Panc1 (cell line): ENCODE measurements around the gene NPR2. TPM values are rescaled to one million over a fixed set of nuclear protein-coding genes. Genes with fewer than 3 reads are reported as not detected.

Experiments used
- ATAC-seq: fragments of 200-7000 bp; cut with Tn5 transposase; 2 replicates; pipeline ENCODE4 v1.9.1; 2020; ENCODE audit warnings: mild to moderate bottlenecking, moderate library complexity
- BruUV-seq: library from RNA; stranded (reverse); fragments of 400-500 nt; replicated peaks from 2 replicates; lab custom pipeline; 2021; lab: Mats Ljungman, UMichigan
- CTCF ChIA-PET: fragments of 300-600 bp; sonication (Branson Sonifier 250); formaldehyde crosslinking; loops from one replicate; lab custom pipeline; 2022; ENCODE audit warnings: antibody characterized with exemption; lab: Charles Lee
- POLR2A ChIA-PET: fragments of 300-600 bp; sonication (Branson Sonifier 250); formaldehyde crosslinking; loops from one replicate; lab custom pipeline; 2022; ENCODE audit warnings: antibody characterized with exemption; lab: Charles Lee
- DNase-seq: peaks from one replicate; pipeline ENCODE4 v3.0.0-alpha.2; 2010; ENCODE audit warnings: low read depth, low spot score
- H3K27ac ChIP-seq: 2 replicates; pipeline ENCODE4 v1.5.1; 2011; ENCODE audit warnings: mild to moderate bottlenecking, low read length, inconsistent platforms
- H3K27me3 ChIP-seq: fragments of 200-500 bp; sonication (Bioruptor generic); 2 replicates; pipeline ENCODE4 v1.6.0; 2014; ENCODE audit warnings: low read length, inconsistent platforms; ENCODE audit not compliant: control insufficient read depth, insufficient read depth
- H3K36me3 ChIP-seq: fragments of 200-500 bp; sonication (Bioruptor generic); 2 replicates; pipeline ENCODE4 v1.5.1; 2014; ENCODE audit warnings: inconsistent platforms, mild to moderate bottlenecking, low read length, moderate library complexity; ENCODE audit not compliant: control insufficient read depth, insufficient read depth
- H3K4me1 ChIP-seq: 2 replicates; pipeline ENCODE4 v1.5.1; 2011; ENCODE audit warnings: inconsistent platforms, mild to moderate bottlenecking, low read length, moderate library complexity; ENCODE audit not compliant: control insufficient read depth, insufficient read depth
- H3K4me3 ChIP-seq, 2 experiments: 2 replicates each; pipeline ENCODE4 v1.5.1; 2011 to 2012; ENCODE audit warnings: low read depth in 2 of 2, low read length in 2 of 2, mild to moderate bottlenecking in 2 of 2, inconsistent platforms in 1 of 2, moderate library complexity in 1 of 2
- H3K9me3 ChIP-seq: fragments of 200-500 bp; sonication (Bioruptor generic); 2 replicates; pipeline ENCODE4 v1.5.1; 2014; ENCODE audit warnings: low read depth, mild to moderate bottlenecking, inconsistent platforms, low read length, moderate library complexity; ENCODE audit not compliant: control insufficient read depth, insufficient read depth
- CTCF ChIP-seq: fragments of 450-650 bp; IDR thresholded peaks from 2 replicates; pipeline ENCODE4 v1.5.1; 2017; ENCODE audit warnings: mild to moderate bottlenecking
- POLR2AphosphoS5 ChIP-seq: IDR thresholded peaks from 2 replicates; pipeline ENCODE4 v1.6.1; 2012; ENCODE audit warnings: mild to moderate bottlenecking, low read depth, low read length, moderate library complexity
- REST ChIP-seq, 2 experiments: IDR thresholded peaks; 2 replicates each; pipeline ENCODE4 v1.6.1; 2011 to 2012; ENCODE audit warnings: low read depth in 2 of 2, control low read depth in 1 of 2, low read length in 1 of 2, mild to moderate bottlenecking in 1 of 2, moderate library complexity in 1 of 2; ENCODE audit not compliant: insufficient read depth in 1 of 2
- SIN3A ChIP-seq: IDR thresholded peaks from 2 replicates; pipeline ENCODE4 v1.6.1; 2012; ENCODE audit warnings: low read depth, mild to moderate bottlenecking, low read length, moderate library complexity, borderline replicate concordance; ENCODE audit not compliant: insufficient read depth
- TCF7L2 ChIP-seq: IDR thresholded peaks from 2 replicates; pipeline ENCODE4 v1.6.1; 2011; ENCODE audit warnings: mild to moderate bottlenecking, low read depth, low read length, inconsistent platforms
- in situ Hi-C: cut with HindIII; loops from 2 replicates; pipeline ENCODE4 v1.10.0; 2016; ENCODE audit warnings: low sequenced_read_pairs, low pct_unique_long_range_greater_than_20kb
- intact Hi-C: fragments of 100-400 bp; cut with micrococcal nuclease; formaldehyde crosslinking; loops from one replicate; pipeline ENCODE4 v1.10.0; 2022; ENCODE audit not compliant: unreplicated experiment
- total RNA-seq: library from RNA; stranded (reverse); gene quantifications from one replicate; pipeline ENCODE4 v1.2.1, GENCODE V29; 2021; ENCODE audit not compliant: unreplicated experiment

Gene NPR2
- total RNA-seq, 1 experiment from 2014 or later = 12.2 TPM

- CTCF ChIA-PET = interaction anchor here (0.6 kb wide), 1 partner anchor 9 kb away, joined by 3 read pairs; no protein-coding TSS in a partner anchor
- POLR2A ChIA-PET = interaction anchor here (0.6 kb wide), 1 partner anchor 128 kb away, joined by 8 read pairs; no protein-coding TSS in a partner anchor
- ATAC-seq = no peak
- Histone ChIP-seq H3K9me3 (no peaks in the 10 kb centered on the region), H3K27ac (no peak overlapping the region), H3K27me3 (no peaks in the 10 kb centered on the region), H3K4me3 (no peak overlapping the region), H3K4me1 (no peaks in the 10 kb centered on the region; the same call in 1 of the 2 replicates), H3K36me3 (no peaks in the 10 kb centered on the region)
- in situ Hi-C loops (no loop called here), intact Hi-C loops (no loop called here)
- TF ChIP-seq REST (IDR thresholded peaks at IDR 0.05; ENCODE audit: insufficient read depth in 1 of 2, low read depth in 2 of 2, low read length in 1 of 2) (no peak), POLR2AphosphoS5 (no peak), TCF7L2 (no peak), CTCF (no peak), SIN3A (no peak)
- no peak for DNase-seq
- BruUV-seq = no TSS peak
Observed at GRCh38 chr9:35841645-35841900, 50.2 kb downstream of the NPR2 start.

DNA sequence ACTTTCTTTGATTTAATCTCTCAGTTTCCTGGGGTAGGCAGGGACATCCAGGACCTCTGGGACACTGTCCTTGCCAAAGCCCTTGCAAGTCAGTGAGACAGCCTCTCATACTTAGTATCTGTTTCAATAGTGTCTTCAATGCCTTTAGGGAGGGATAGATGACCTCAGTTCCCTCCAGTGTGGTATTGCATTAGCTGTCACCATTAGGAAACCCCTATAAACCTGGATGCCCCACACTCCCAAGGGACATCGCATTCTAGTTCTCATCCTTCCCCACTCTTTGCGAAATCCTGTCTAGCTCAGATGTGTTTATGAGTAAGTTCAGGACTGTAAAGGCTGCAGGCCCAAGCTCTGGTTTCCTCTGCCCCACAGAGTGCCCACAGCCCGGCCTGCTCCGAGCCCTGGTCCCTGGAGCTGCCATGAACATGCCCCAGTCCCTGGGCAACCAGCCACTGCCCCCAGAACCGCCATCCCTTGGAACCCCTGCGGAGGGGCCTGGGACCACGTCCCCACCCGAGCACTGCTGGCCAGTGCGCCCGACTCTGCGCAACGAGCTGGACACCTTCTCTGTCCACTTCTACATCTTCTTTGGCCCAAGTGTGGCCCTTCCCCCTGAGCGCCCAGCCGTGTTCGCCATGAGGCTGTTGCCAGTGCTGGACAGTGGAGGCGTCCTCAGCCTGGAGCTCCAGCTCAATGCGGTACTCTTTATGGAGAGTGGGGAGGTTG lies 50.8 kb downstream of the NPR2 start:
- no peak for DNase-seq
- ChIA-PET CTCF (interaction anchor here (0.5 to 0.6 kb wide), 2 partner anchors 9 to 43 kb away, joined by 3 read pairs; no protein-coding TSS in a partner anchor), POLR2A (interaction anchor here (0.6 kb wide), 1 partner anchor 128 kb away, joined by 8 read pairs; no protein-coding TSS in a partner anchor)
- no peak overlapping the region for H3K4me3 ChIP-seq
- TF ChIP-seq CTCF = no peak
- TF ChIP-seq POLR2AphosphoS5 = no peak
- no peak for TF ChIP-seq TCF7L2
- no peak for TF ChIP-seq REST (IDR thresholded peaks at IDR 0.05; ENCODE audit: insufficient read depth in 1 of 2, low read depth in 2 of 2, low read length in 1 of 2)
- no peak for TF ChIP-seq SIN3A
- no peaks in the 10 kb centered on the region for H3K27me3 ChIP-seq
- H3K4me1 ChIP-seq = no peaks in the 10 kb centered on the region; the same call in 1 of the 2 replicates
- intact Hi-C loops = no loop called here
- no peak for ATAC-seq
- H3K9me3 ChIP-seq = no peaks in the 10 kb centered on the region
- H3K36me3 ChIP-seq = no peaks in the 10 kb centered on the region
- no TSS peak for BruUV-seq
- no peak overlapping the region for H3K27ac ChIP-seq
- in situ Hi-C loops = no loop called here
